IPS-20b (cell line): ENCODE results near the gene EXOSC10.
"Not testable (repeated sequence)": the region's sequence is repeated elsewhere in the genome, so short reads cannot be mapped to it uniquely, and the experiment has no call there.

Experiments
- H3K27ac ChIP-seq: one replicate; pipeline ENCODE4 v1.5.1; 2013; ENCODE audit warnings: low read length
- H3K27me3 ChIP-seq: 2 replicates; pipeline ENCODE4 v1.6.1; 2013; ENCODE audit warnings: mild to moderate bottlenecking, low read length, inconsistent platforms; ENCODE audit not compliant: insufficient read depth
- H3K36me3 ChIP-seq: 2 replicates; pipeline ENCODE4 v1.6.1; 2013; ENCODE audit warnings: low read depth, mild to moderate bottlenecking, inconsistent platforms, low read length, moderate library complexity; ENCODE audit not compliant: insufficient read depth
- H3K4me1 ChIP-seq: 2 replicates; pipeline ENCODE4 v1.6.1; 2013; ENCODE audit warnings: mild to moderate bottlenecking, control low read depth, inconsistent platforms, low read length, moderate library complexity; ENCODE audit not compliant: insufficient read depth
- H3K4me3 ChIP-seq: 2 replicates; pipeline ENCODE4 v1.5.1; 2013; ENCODE audit warnings: mild to moderate bottlenecking, low read length, inconsistent platforms
- H3K9ac ChIP-seq: 2 replicates; pipeline ENCODE4 v1.6.1; 2013; ENCODE audit warnings: low read depth, mild to moderate bottlenecking, inconsistent platforms, low read length, moderate library complexity
- H3K9me3 ChIP-seq: 2 replicates; pipeline ENCODE4 v1.6.1; 2013; ENCODE audit warnings: mild to moderate bottlenecking, low read depth, low read length, inconsistent platforms; ENCODE audit not compliant: insufficient read depth

The EXOSC10 gene

GRCh38 chr1:11037740-11038182 is 61.9 kb downstream of the EXOSC10 start:
- H3K9ac ChIP-seq: no peak overlapping the region

DNA sequence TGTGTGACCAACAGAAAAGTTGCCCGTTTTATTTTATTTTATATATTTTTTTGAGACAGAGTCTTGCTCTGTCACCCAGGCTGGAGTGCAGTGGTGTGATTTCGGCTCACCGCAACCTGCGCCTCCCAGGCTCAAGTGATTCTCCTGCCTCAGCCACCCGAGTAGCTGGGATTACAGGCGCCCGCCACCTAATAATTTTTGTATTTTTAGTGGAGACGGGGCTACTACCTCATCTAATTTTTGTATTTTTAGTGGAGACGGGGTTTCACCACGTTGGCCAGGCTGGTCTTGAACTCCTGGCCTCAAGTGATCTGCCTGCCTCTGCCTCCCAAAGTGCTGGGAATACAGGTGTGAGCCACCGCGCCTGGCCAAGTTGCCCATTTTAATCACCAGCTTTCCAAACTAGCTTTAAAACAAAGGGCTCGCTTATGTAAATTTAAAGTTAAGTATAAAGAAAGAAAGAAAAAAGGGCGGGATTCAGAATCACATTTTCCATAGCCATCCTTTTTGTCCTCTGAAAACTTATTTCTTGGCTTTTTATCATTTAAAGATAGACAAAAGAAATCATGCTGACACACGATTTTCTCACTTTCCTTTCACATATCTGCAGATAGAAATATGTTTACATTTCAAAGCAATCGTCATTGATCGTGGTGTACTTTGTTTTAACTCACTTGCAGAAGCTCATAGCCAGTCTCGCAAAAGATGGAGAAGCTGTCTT is 62.5 kb downstream of the EXOSC10 start:
- not testable (repeated sequence) for H3K36me3 ChIP-seq, H3K9ac ChIP-seq, H3K9me3 ChIP-seq, H3K4me1 ChIP-seq, H3K27ac ChIP-seq, H3K4me3 ChIP-seq
- peaks cover 12% of the 10 kb centered on the region; the same call in 1 of the 2 replicates for H3K27me3 ChIP-seq

More at GRCh38 chr1:11037740-11038182, 61.9 kb downstream of the EXOSC10 start:
- no peaks in the 10 kb centered on the region for H3K36me3 ChIP-seq
- no peaks in the 10 kb centered on the region for H3K4me1 ChIP-seq
- no peak overlapping the region for H3K27ac ChIP-seq
- H3K4me3 ChIP-seq: no peak overlapping the region
- H3K27me3 ChIP-seq: peaks cover 12% of the 10 kb centered on the region; the same call in 1 of the 2 replicates
- H3K9me3 ChIP-seq: peaks cover 3% of the 10 kb centered on the region; the same call in 1 of the 2 replicates

DNA sequence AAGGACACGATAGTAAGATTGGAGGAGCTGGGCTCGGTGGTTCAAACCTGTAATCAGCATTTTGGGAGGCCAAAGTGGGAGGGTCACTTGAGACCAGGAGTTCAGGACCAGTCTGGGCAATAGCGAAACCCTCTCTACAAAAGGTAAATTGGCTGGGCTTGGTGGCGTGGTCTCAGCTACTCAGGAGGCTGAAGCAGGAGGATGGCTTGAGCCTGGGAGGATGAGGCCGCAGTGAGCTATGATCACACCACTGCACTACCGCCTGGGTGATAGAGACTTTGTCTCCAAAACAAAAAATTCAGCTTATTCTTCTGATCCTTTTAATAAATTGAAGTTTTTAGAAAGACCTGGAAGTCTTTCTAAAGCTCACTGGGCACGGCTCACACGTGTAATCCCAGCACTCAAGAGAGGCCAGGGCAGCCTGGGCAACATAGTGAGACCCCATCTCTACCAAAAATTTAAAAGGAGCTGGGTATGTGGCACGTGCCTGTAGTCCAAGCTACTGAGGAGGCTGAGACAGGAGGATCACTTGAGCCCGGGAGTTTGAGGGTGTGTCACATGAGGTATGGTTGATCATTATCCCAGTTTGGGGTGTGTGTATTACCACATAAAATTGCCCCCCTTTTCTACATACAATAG is 67.9 kb downstream of the EXOSC10 start:
- no peaks in the 10 kb centered on the region for H3K27me3 ChIP-seq
- H3K4me1 ChIP-seq: no peaks in the 10 kb centered on the region
- H3K4me3 ChIP-seq: no peak overlapping the region
- H3K27ac ChIP-seq: no peak overlapping the region
- peaks cover 20% of the 10 kb centered on the region; the same call in 1 of the 2 replicates for H3K36me3 ChIP-seq
- H3K9ac ChIP-seq: no peak overlapping the region
- no peaks in the 10 kb centered on the region for H3K9me3 ChIP-seq

DNA sequence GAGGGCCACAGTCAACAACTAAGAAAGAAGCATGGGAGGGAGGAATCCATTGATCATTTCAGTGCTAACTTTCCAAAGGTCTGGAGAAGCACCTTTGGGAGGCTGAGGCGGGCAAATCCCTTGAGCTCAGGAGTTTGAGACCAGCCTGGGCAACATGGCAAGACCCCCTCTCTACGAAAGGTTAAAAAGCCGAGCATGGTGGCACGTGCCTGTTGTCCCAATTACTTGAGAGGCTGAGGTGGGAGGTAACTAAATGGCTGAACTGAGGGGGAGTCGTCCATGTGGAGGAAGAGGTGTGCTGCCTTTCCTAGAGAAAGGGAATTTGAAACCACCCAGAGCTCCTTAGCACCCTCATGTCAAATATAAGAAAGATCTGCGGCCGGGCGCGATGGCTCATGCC is 68.8 kb downstream of the EXOSC10 start:
- Histone ChIP-seq H3K27ac (no peak overlapping the region), H3K4me1 (no peaks in the 10 kb centered on the region), H3K4me3 (no peak overlapping the region), H3K36me3 (peaks cover 29% of the 10 kb centered on the region), H3K27me3 (no peaks in the 10 kb centered on the region), H3K9ac (no peak overlapping the region), H3K9me3 (no peaks in the 10 kb centered on the region)

GRCh38 chr1:11028018-11028417 is 71.7 kb downstream of the EXOSC10 start:
- H3K27ac ChIP-seq: no peak overlapping the region
- H3K4me3 ChIP-seq: no peak overlapping the region

GRCh38 chr1:11027316-11027715 is 72.4 kb downstream of the EXOSC10 start:
- H3K27ac ChIP-seq: no peak overlapping the region
- no peak overlapping the region for H3K4me3 ChIP-seq
- no peaks in the 10 kb centered on the region for H3K27me3 ChIP-seq
- H3K36me3 ChIP-seq: peaks cover 64% of the 10 kb centered on the region
- no peaks in the 10 kb centered on the region for H3K4me1 ChIP-seq
- H3K9ac ChIP-seq: no peak overlapping the region
- H3K9me3 ChIP-seq: no peaks in the 10 kb centered on the region

More at GRCh38 chr1:11028018-11028417, 71.7 kb downstream of the EXOSC10 start:
- peaks cover 57% of the 10 kb centered on the region for H3K36me3 ChIP-seq
- H3K9me3 ChIP-seq: no peaks in the 10 kb centered on the region
- no peak overlapping the region for H3K9ac ChIP-seq
- H3K4me1 ChIP-seq: no peaks in the 10 kb centered on the region
- H3K27me3 ChIP-seq: no peaks in the 10 kb centered on the region

DNA sequence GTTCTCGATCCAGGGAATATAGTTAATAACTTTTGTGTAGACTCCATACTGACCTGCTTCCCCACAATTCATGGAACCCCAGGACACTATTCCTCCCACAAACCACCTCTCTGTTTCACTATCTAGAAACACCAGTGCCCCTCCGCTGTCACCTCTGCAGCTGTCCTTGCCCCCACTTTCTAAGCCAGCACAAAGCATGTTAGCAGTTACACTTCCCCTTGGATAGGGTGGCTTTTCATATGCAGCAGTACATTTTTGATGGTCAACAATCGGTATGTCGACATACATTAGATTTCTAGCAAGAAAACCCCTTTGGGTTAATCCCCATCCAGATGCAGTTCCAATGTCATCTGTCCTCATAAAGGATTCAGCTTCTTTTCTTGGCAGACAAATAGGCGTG is 72.8 kb downstream of the EXOSC10 start:
- Histone ChIP-seq H3K36me3 (peaks cover 68% of the 10 kb centered on the region), H3K27me3 (no peaks in the 10 kb centered on the region), H3K4me1 (no peaks in the 10 kb centered on the region), H3K4me3 (no peak overlapping the region), H3K9me3 (no peaks in the 10 kb centered on the region), H3K9ac (no peak overlapping the region), H3K27ac (no peak overlapping the region)

DNA sequence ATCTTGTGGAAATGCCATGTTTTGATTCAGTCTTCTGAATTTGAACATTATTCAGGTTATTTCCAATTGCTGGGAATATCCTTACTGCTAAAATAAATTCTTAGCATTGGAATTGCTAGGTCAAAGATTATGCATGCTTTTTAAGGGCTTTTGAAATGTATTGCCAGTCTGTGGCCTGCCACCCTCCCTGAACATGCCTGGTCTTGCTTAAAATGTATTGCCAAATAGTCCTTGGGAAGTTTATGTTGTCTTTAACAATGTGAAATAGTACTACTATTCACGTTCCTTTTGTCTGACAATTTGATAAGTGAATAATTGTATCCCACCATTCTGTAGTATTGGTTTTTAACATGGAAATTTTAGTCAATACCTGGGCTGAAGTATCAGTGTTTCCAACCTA is 73.6 kb downstream of the EXOSC10 start:
- H3K9ac ChIP-seq: no peak overlapping the region
- H3K4me3 ChIP-seq: no peak overlapping the region
- H3K4me1 ChIP-seq: no peaks in the 10 kb centered on the region
- peaks cover 77% of the 10 kb centered on the region for H3K36me3 ChIP-seq
- no peaks in the 10 kb centered on the region for H3K9me3 ChIP-seq
- no peak overlapping the region for H3K27ac ChIP-seq
- no peaks in the 10 kb centered on the region for H3K27me3 ChIP-seq

DNA sequence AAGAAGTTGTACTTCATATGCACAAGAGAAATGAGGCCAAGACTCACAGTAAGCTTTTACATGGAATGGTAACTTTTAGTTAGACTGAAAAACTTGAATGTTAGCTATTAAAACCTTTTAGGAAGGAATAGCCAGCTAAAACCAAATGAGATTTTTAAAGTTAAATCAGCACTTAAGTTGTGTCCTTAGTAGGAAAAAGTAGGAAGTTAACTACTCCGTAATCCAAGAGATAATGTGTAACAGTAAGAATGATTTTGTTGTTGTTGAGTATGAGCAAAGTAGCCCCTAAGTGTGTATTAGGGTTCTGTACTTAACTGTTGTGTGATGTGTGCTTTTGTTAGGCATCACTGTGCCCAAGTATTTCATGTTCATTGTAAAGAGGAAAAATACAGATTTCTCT is 74.1 kb downstream of the EXOSC10 start:
- H3K27ac ChIP-seq: no peak overlapping the region
- H3K4me1 ChIP-seq: no peaks in the 10 kb centered on the region
- no peak overlapping the region for H3K9ac ChIP-seq
- peaks cover 81% of the 10 kb centered on the region for H3K36me3 ChIP-seq
- no peaks in the 10 kb centered on the region for H3K27me3 ChIP-seq
- H3K9me3 ChIP-seq: no peaks in the 10 kb centered on the region
- no peak overlapping the region for H3K4me3 ChIP-seq

DNA sequence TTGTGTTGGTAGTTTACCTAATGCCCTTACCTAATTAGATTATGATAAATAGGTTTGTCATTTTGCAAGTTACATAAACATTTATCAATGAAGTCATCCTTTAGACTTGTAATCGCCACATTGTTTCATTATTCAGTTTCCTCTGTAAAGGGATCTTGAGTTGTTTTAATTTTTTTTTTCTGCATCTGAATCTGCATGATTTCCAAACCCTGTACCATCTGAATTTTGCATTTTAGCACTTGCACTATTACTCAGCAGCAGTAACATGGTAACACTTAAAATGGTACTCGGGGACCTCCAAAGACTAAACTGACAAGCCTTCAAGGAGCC is 74.8 kb downstream of the EXOSC10 start:
- Histone ChIP-seq H3K9ac (no peak overlapping the region), H3K27me3 (no peaks in the 10 kb centered on the region), H3K27ac (no peak overlapping the region), H3K4me1 (no peaks in the 10 kb centered on the region), H3K36me3 (peaks cover 81% of the 10 kb centered on the region), H3K9me3 (no peaks in the 10 kb centered on the region), H3K4me3 (no peak overlapping the region)

DNA sequence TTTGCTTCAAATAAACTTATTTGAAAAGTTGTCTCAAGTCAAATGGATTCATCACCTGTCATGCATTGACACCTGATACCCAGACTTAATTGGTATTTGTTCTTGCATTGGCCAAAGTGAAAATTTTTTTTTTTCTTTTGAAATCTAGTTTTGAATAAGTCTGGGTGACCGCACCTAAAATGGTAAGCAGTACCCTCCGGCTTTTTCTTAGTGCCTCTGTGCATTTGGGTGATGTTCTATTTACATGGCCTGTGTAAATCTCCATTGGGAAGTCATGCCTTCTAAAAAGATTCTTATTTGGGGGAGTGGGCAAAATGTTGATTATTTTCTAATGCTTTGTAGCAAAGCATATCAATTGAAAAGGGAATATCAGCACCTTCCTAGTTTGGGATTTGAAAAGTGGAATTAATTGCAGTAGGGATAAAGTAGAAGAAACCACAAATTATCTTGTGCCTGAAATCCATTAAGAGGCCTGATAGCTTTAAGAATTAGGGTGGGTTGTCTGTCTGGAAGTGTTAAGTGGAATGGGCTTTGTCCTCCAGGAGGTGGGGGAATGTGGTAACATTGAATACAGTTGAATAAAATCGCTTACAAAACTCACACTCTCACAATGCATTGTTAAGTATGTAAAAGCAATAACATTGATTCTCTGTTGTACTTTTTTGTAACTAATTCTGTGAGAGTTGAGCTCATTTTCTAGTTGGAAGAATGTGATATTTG is 75.4 kb downstream of the EXOSC10 start:
- H3K27ac ChIP-seq: no peak overlapping the region
- no peak overlapping the region for H3K4me3 ChIP-seq
- H3K36me3 ChIP-seq: peaks cover 83% of the 10 kb centered on the region

DNA sequence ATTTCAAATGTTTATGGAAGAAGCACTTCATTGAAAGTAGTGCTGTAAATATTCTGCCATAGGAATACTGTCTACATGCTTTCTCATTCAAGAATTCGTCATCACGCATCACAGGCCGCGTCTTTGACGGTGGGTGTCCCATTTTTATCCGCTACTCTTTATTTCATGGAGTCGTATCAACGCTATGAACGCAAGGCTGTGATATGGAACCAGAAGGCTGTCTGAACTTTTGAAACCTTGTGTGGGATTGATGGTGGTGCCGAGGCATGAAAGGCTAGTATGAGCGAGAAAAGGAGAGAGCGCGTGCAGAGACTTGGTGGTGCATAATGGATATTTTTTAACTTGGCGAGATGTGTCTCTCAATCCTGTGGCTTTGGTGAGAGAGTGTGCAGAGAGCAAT is 76.5 kb downstream of the EXOSC10 start:
- Histone ChIP-seq H3K27me3 (no peaks in the 10 kb centered on the region), H3K4me3 (no peak overlapping the region), H3K27ac (no peak overlapping the region), H3K4me1 (no peaks in the 10 kb centered on the region), H3K36me3 (peaks cover 94% of the 10 kb centered on the region), H3K9me3 (no peaks in the 10 kb centered on the region; the same call in 1 of the 2 replicates), H3K9ac (no peak overlapping the region)

More for the DNA sequence above, 75.4 kb downstream of the EXOSC10 start:
- Histone ChIP-seq H3K9me3 (no peaks in the 10 kb centered on the region), H3K4me1 (no peaks in the 10 kb centered on the region), H3K27me3 (no peaks in the 10 kb centered on the region), H3K9ac (no peak overlapping the region)
